ENCODE results near the gene CDH11. TPM values are rescaled to one million over a fixed set of nuclear protein-coding genes. Genes with fewer than 3 reads are reported as not detected.

CDH11 gene
- total RNA-seq, 1 experiment from 2014 or later, result 297 TPM

DNA sequence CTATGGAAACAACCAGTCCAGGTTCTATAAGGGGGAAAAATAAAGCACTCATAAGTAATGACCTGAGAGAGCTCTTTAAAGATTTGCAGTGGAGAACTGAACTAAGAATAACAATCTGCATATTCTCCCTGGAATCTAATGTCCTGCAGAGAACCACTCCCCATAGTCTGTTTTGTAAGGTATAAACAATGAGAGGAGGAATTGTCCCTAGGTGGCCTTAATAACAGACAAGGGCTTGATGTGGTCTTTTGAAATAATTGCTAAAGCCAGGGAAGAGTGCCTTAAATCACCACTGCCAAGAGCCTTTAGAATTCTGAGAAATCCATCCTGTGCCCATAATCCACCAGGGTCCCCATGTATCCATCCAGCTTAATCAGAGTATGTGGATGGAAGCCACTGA, 106.3 kb downstream of the CDH11 start:
- Histone ChIP-seq H3K27me3 (replicated peaks; ENCODE audit: insufficient read depth, low read depth, low read length, poor library complexity) (no peaks in the 10 kb centered on the region), H3K36me3 (ENCODE audit: insufficient read depth, low read length, poor library complexity, severe bottlenecking) (peaks cover 32% of the 10 kb centered on the region), H3K9me3 (ENCODE audit: low read depth, low read length, poor library complexity, severe bottlenecking) (no peaks in the 10 kb centered on the region), H3K4me1 (ENCODE audit: insufficient read depth, low read length, poor library complexity, severe bottlenecking) (peaks cover 8% of the 10 kb centered on the region), H3K4me3 (ENCODE audit: low read depth, low read length, poor library complexity, severe bottlenecking) (no peak overlapping the region), H3K27ac (ENCODE audit: low read depth, low read length, poor library complexity, severe bottlenecking) (no peak overlapping the region)
- ChIA-PET POLR2A (ENCODE audit: low non-redundant PET) (no interaction called here), CTCF (no interaction called here)
- no TSS peak for BruUV-seq (replicated peaks)
- TF ChIP-seq EZH2 (IDR thresholded peaks at IDR 0.05; ENCODE audit: borderline replicate concordance, low read depth, low read length, poor library complexity, severe bottlenecking) (no peak), CTCF (conservative IDR thresholded peaks at IDR 0.05; ENCODE audit: low read depth, low read length) (no peak)
- no peak for DNase-seq (ENCODE audit: low spot score)
- intact Hi-C loops (cut with micrococcal nuclease; ENCODE audit: unreplicated experiment), result no loop called here

DNA sequence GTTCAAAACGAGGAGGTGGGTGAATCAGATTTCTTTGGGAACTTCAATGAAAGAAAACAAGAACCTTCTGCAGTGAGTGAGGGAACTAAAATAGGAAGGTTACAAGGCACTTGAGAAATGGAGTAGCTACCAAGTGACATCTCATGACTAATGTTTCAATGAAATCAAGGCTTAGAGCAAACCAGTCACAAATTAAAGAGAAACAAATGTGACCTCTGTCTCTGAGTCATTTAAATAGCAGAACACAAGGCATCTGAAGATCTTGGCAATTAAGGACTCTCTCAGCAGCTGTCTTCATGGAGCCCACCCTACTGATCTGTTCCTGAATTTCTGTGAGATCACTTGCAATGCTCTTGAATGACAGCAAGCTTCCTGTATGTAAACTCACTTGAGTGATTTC, 109.5 kb downstream of the CDH11 start:
- Histone ChIP-seq H3K9me3 (ENCODE audit: low read depth, low read length, poor library complexity, severe bottlenecking) (no peaks in the 10 kb centered on the region), H3K4me1 (ENCODE audit: insufficient read depth, low read length, poor library complexity, severe bottlenecking) (peaks cover 19% of the 10 kb centered on the region), H3K27me3 (replicated peaks; ENCODE audit: insufficient read depth, low read depth, low read length, poor library complexity) (no peaks in the 10 kb centered on the region), H3K4me3 (ENCODE audit: low read depth, low read length, poor library complexity, severe bottlenecking) (no peak overlapping the region), H3K27ac (ENCODE audit: low read depth, low read length, poor library complexity, severe bottlenecking) (no peak overlapping the region), H3K36me3 (ENCODE audit: insufficient read depth, low read length, poor library complexity, severe bottlenecking) (peaks cover 25% of the 10 kb centered on the region)
- intact Hi-C loops (cut with micrococcal nuclease; ENCODE audit: unreplicated experiment), result no loop called here
- CTCF ChIA-PET, result no interaction called here
- no TSS peak for BruUV-seq (replicated peaks)
- TF ChIP-seq EZH2 (IDR thresholded peaks at IDR 0.05; ENCODE audit: borderline replicate concordance, low read depth, low read length, poor library complexity, severe bottlenecking) (no peak), CTCF (conservative IDR thresholded peaks at IDR 0.05; ENCODE audit: low read depth, low read length) (no peak)
- POLR2A ChIA-PET (ENCODE audit: low non-redundant PET), result no interaction called here
- peak; percentile 38 for DNase-seq (ENCODE audit: low spot score)

DNA sequence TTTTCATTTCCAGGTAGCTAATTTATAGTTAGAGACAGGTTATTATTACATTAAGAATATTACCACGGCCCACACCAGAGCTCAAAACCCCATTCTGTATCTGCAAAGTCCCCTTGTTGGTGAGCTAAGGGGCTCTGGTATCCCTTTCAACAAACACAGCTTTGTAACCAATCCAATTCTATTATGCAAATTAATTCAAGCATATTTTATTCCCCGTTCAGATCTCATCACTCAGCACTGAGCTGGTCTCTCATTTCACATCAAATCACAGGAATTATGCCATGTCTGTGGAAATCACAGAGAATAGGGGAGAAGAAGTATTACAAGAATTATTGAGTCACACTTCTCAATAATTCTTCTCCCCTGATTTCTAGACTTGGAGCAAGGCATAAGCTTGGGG, 111.7 kb downstream of the CDH11 start:
- Histone ChIP-seq H3K4me1 (ENCODE audit: insufficient read depth, low read length, poor library complexity, severe bottlenecking) (peaks cover 19% of the 10 kb centered on the region), H3K27ac (ENCODE audit: low read depth, low read length, poor library complexity, severe bottlenecking) (no peak overlapping the region), H3K4me3 (ENCODE audit: low read depth, low read length, poor library complexity, severe bottlenecking) (no peak overlapping the region), H3K9me3 (ENCODE audit: low read depth, low read length, poor library complexity, severe bottlenecking) (no peaks in the 10 kb centered on the region), H3K36me3 (ENCODE audit: insufficient read depth, low read length, poor library complexity, severe bottlenecking) (peaks cover 35% of the 10 kb centered on the region), H3K27me3 (replicated peaks; ENCODE audit: insufficient read depth, low read depth, low read length, poor library complexity) (no peaks in the 10 kb centered on the region)
- peak; percentile 43 for DNase-seq (ENCODE audit: low spot score)
- no TSS peak for BruUV-seq (replicated peaks)
- CTCF ChIA-PET, result no interaction called here
- POLR2A ChIA-PET (ENCODE audit: low non-redundant PET), result no interaction called here
- TF ChIP-seq EZH2 (IDR thresholded peaks at IDR 0.05; ENCODE audit: borderline replicate concordance, low read depth, low read length, poor library complexity, severe bottlenecking) (no peak), CTCF (conservative IDR thresholded peaks at IDR 0.05; ENCODE audit: low read depth, low read length) (no peak)
- intact Hi-C loops (cut with micrococcal nuclease; ENCODE audit: unreplicated experiment), result no loop called here
